Measurements from ENCODE around the gene ADAM17. TPM values are rescaled to one million over a fixed set of nuclear protein-coding genes. Genes with fewer than 3 reads are reported as not detected.

ADAM17 gene
- total RNA-seq, 2 donors from 2014 or later, result 27.2 to 34.0 TPM

Other genes with a start within 250 kb of the ADAM17 start
- gene ITGB1BP1, start 132.3 kb downstream of the ADAM17 start, total RNA-seq, result 10 to 100 TPM; 62.6 to 74.9 TPM
- gene CPSF3, start 132.2 kb downstream of the ADAM17 start, total RNA-seq, result 10 to 100 TPM; 18.1 to 19.0 TPM
- gene IAH1, start 81.3 kb downstream of the ADAM17 start, total RNA-seq, result 10 to 100 TPM; 43.6 to 45.2 TPM
- gene YWHAQ, start 75.2 kb upstream of the ADAM17 start, total RNA-seq, result 100 to 1,000 TPM; 176 to 189 TPM